Adrenal gland (tissue), 12 donors: ENCODE measurements around the gene DIAPH2. TPM values are rescaled to one million over a fixed set of nuclear protein-coding genes. Genes with fewer than 3 reads are reported as not detected.

Experiments used
- DNase-seq, 7 donors: peaks; one replicate each; pipeline ENCODE4 v3.0.0-alpha.2; 2019 to 2020
- H3K27ac ChIP-seq, 5 donors: fragments of 200-600 bp; sonication (generic) in 4 of 5; 1 replicate in 3 of 5; 2 replicates in 2 of 5; pipeline versions ENCODE4 v1.5.1 to v1.8.0; 2016 to 2020; ENCODE audit warnings: mild to moderate bottlenecking in 1 of 5
- H3K27me3 ChIP-seq: fragments of 200-600 bp; 2 replicates; pipeline ENCODE4 v1.8.0; 2021
- H3K36me3 ChIP-seq, 2 donors: fragments of 200-600 bp; replicated peaks in 1 of 2; 1 replicate in 1 of 2; 2 replicates in 1 of 2; pipeline versions ENCODE4 v1.5.1 to v1.8.0; 2018 to 2022
- H3K4me1 ChIP-seq, 2 donors: fragments of 200-600 bp; replicated peaks in 1 of 2; 1 replicate in 1 of 2; 2 replicates in 1 of 2; pipeline versions ENCODE4 v1.5.1 to v1.8.0; 2018 to 2021
- H3K4me3 ChIP-seq, 4 donors: fragments of 200-600 bp; sonication (generic) in 3 of 4; one replicate each; pipeline ENCODE4 v1.5.1; 2016 to 2018
- H3K9me3 ChIP-seq, 3 donors: fragments of 200-600 bp; sonication (generic) in 1 of 3; replicated peaks in 1 of 3; 1 replicate in 2 of 3; 2 replicates in 1 of 3; pipeline versions ENCODE4 v1.5.1 to v1.8.0; 2016 to 2021
- POLR2A ChIP-seq, 2 donors: fragments of 450-650 bp; IDR thresholded peaks; one replicate each; pipeline ENCODE4 v1.6.1; 2017; ENCODE audit warnings: antibody characterized with exemption in 2 of 2, mild to moderate bottlenecking in 2 of 2, moderate library complexity in 1 of 2
- WGBS, 4 donors: extraction: QIAGEN DNeasy Blood & Tissue Kit in 2 of 4; methylation state at CpG; one replicate each; pipeline versions ENCODE4 v1.1.5 to v1.1.7; 2013 to 2017; 5-methylcytosine and 5-hydroxymethylcytosine counted together
- intact Hi-C, 2 donors: fragments of 100-400 bp; cut with DNase I; formaldehyde crosslinking; loops; one replicate each; pipeline versions ENCODE4 v1.14.1 to v1.15.0; 2022 to 2023
- polyA plus RNA-seq, 3 donors: library from polyadenylated mRNA; stranded (reverse); fragments of 200-250 nt in 2 of 3; fragments of 350-450 nt in 1 of 3; fragmentation: Illumina TruSeq in 1 of 3; extraction: RNeasy Lipid Tissue Mini Kit (QIAGEN cat#74804) in 1 of 3; gene quantifications; one replicate each; pipeline ENCODE4 v1.2.3, GENCODE V29; 2013 to 2014
- total RNA-seq, 9 donors: library from RNA; depleted of rRNA in 4 of 9; stranded (reverse); fragments of >200 nt in 4 of 9; fragments of 120-200 nt in 1 of 9; fragmentation: NEBNext Ultra II Directional in 1 of 9; extraction: Animal tissue kit (Norgen Biotek cat#: 25700) in 1 of 9; gene quantifications; one replicate each; pipeline versions ENCODE4 v1.1.0 to v1.2.4, GENCODE V29; 2013 to 2023
- TF ChIP-seq, protein P1 (sequence below), 6 experiments: fragments of 450-650 bp in 4 of 6; fragments of 200-600 bp in 2 of 6; sonication (generic) in 1 of 6; IDR thresholded peaks; 1 replicate in 5 of 6; 2 replicates in 1 of 6; pipeline versions ENCODE4 v1.5.1 to v1.8.0; 2016 to 2021; ENCODE audit warnings: antibody characterized with exemption in 6 of 6, mild to moderate bottlenecking in 2 of 6, moderate library complexity in 1 of 6
- donor health status: healthy with polysubstance abuse.
- donor health status: Bipolar disorder and iron deficiency.
- donor health status: DM: yes; HTN: yes; CAD: no.
- donor health status: DM: no; HTN: no; CAD: no.
- donor health status: DM: no; HTN: no; CAD: no.
- donor health status: DM: yes; HTN: yes; CAD: no.

The DIAPH2 gene
- total and polyA plus RNA-seq, 12 donors = 3.2 to 33.3 (median 12.3) TPM

DNA sequence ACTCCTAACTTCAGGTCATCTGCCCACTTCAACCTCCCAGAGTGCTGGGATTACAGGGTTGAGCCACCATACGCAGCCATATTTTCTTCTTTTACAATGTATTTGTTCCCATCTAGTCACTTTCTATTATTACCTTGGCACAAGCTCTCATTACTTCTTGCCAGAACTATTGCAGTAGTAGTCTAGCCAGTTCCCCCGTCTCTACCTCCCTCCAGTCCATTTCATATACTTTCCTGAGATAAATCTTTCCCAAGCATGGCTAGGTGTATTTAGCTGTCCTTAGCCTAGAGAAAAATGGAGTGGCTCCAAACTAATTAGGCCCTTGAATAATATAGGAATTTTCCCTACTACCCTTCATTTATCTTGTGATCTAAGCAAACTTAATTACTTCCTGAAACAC, 611.3 kb downstream of the DIAPH2 start:
- DNase-seq = no peak
- H3K27ac ChIP-seq = no peak overlapping the region
- no peaks in the 10 kb centered on the region for H3K9me3 ChIP-seq
- peaks cover 5% of the 10 kb centered on the region for H3K27me3 ChIP-seq
- no peaks in the 10 kb centered on the region for H3K36me3 ChIP-seq
- 91 to 97% (median 93%) methylated on average over 2 of the region's 2 CpGs for WGBS, 4 donors
- H3K4me3 ChIP-seq = no peak overlapping the region
- TF ChIP-seq, protein P1, sequence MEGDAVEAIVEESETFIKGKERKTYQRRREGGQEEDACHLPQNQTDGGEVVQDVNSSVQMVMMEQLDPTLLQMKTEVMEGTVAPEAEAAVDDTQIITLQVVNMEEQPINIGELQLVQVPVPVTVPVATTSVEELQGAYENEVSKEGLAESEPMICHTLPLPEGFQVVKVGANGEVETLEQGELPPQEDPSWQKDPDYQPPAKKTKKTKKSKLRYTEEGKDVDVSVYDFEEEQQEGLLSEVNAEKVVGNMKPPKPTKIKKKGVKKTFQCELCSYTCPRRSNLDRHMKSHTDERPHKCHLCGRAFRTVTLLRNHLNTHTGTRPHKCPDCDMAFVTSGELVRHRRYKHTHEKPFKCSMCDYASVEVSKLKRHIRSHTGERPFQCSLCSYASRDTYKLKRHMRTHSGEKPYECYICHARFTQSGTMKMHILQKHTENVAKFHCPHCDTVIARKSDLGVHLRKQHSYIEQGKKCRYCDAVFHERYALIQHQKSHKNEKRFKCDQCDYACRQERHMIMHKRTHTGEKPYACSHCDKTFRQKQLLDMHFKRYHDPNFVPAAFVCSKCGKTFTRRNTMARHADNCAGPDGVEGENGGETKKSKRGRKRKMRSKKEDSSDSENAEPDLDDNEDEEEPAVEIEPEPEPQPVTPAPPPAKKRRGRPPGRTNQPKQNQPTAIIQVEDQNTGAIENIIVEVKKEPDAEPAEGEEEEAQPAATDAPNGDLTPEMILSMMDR (IDR thresholded peaks at IDR 0.05) = no peak
- TF ChIP-seq POLR2A (IDR thresholded peaks at IDR 0.05) = no peak
- no peaks in the 10 kb centered on the region for H3K4me1 ChIP-seq
- intact Hi-C loops = no loop called here

DNA sequence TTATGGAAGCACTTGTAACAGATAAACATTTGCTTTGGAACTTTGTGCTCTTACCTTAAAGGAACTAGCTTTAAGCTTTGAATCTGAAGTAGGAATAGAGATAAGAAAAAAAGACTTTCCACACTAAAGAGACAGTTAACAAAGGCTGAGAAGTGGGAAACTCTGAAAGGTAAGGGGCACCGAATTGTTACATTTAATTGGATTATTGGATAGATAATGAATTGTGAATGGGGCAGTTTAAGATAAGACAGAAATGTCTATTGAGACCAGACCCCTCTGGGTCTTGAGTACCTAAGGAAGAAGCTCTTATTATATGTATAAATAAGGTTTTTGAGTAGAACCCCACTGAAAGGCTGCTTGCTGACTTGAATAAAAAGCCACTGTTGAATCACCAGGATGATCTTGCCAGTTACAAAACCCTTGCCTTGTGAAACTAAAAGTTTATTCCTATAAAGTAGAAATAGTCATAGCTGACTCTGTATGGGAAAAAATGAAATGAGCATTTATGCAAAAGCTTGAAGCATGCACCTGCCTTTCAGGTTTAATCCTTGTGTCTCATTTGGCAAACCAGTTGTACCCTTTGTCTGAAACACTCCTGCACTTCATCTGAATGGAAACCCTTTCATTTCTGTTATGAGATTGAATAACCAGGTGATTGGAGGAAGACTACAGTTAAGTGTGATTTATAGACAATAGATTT, 622.3 kb downstream of the DIAPH2 start:
- 69 to 94% (median 83%) methylated on average over 1 of the region's 1 CpG for WGBS, 4 donors
- Histone ChIP-seq H3K27ac (no peak overlapping the region), H3K27me3 (no peaks in the 10 kb centered on the region), H3K9me3 (no peaks in the 10 kb centered on the region), H3K36me3 (no peaks in the 10 kb centered on the region), H3K4me3 (no peak overlapping the region), H3K4me1 (no peaks in the 10 kb centered on the region)
- no peak for DNase-seq
- intact Hi-C loops = no loop called here
- TF ChIP-seq, protein P1 (IDR thresholded peaks at IDR 0.05) = no peak
- no peak for TF ChIP-seq POLR2A (IDR thresholded peaks at IDR 0.05)

DNA sequence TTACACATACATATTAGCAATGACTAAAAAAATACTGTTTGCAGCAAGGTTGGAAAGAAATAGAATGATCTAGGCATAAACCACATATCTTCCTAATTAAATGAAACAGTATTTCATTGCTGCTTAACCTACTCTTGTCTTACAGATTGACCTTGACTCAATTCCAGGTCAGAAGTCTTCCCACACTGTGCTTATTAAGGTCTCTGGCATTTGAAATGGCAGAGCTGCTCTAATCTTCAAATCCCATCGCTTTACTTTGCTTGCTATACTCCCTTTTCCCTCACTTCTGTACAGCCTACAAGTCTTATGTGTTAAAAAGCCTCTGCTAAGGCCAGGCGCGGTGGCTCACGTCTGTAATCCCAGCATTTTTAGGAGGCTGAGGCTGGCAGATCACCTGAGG, 623.5 kb downstream of the DIAPH2 start:
- TF ChIP-seq, protein P1 (IDR thresholded peaks at IDR 0.05) = no peak
- TF ChIP-seq POLR2A (IDR thresholded peaks at IDR 0.05) = no peak
- no peak overlapping the region for H3K27ac ChIP-seq
- intact Hi-C loops = no loop called here
- H3K4me1 ChIP-seq = no peaks in the 10 kb centered on the region
- no peak overlapping the region for H3K4me3 ChIP-seq
- no peaks in the 10 kb centered on the region for H3K27me3 ChIP-seq
- WGBS, 4 donors = 70 to 85% (median 78%) methylated on average over 4 of the region's 4 CpGs
- no peak for DNase-seq
- no peaks in the 10 kb centered on the region for H3K36me3 ChIP-seq
- no peaks in the 10 kb centered on the region for H3K9me3 ChIP-seq

DNA sequence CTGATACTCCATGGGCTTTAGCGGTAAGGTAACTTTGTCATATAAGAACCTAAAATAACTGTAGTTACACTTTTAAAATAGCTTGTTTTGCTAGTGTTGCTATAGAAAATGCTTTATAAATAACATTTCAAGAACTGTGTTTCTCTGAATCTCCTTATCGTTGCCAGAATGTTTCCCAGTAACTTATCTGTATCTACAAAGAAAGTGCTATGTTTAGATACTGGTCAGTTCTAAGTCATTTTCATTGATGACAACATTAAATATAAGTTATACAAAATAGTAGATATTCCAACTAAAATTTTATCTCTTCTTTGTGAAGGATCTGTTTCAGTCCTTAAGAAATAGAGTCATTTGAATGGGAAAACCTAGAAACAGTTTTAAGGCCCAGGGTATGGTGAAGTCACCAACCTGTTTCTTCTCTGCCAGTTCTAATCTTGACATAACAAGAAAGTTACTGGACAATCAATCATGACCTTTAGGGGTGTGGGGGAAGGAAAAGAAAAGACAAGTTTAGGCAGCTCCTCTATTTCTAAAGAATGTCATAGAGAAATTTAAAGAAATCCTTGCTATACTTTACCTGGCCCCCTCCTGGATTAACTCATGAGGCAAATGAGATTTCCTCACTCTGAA, 625.0 kb downstream of the DIAPH2 start:
- TF ChIP-seq POLR2A (IDR thresholded peaks at IDR 0.05) = no peak
- TF ChIP-seq, protein P1 (IDR thresholded peaks at IDR 0.05) = no peak
- H3K27me3 ChIP-seq = no peaks in the 10 kb centered on the region
- H3K4me3 ChIP-seq = no peak overlapping the region
- no peaks in the 10 kb centered on the region for H3K36me3 ChIP-seq
- no peak overlapping the region for H3K27ac ChIP-seq
- H3K4me1 ChIP-seq = no peaks in the 10 kb centered on the region
- intact Hi-C loops = no loop called here
- 80 to 85% (median 83%) methylated on average over 2 of the region's 2 CpGs for WGBS, 4 donors
- DNase-seq = no peak
- H3K9me3 ChIP-seq = no peaks in the 10 kb centered on the region
